HG03159 (cell line): ENCODE results near the gene PIAS1.
A peak's percentile ranks its signal among the peaks of the same experiment; 100 is the strongest.
"Not testable (repeated sequence)": the region's sequence is repeated elsewhere in the genome, so short reads cannot be mapped to it uniquely, and the experiment has no call there.

Experiments used
- ATAC-seq: cut with Tn5 transposase; IDR thresholded peaks from one replicate; pipeline ENCODE4 v1.9.1; 2021; ENCODE audit warnings: mild to moderate bottlenecking, moderate library complexity; ENCODE audit not compliant: unreplicated experiment

The PIAS1 gene

GRCh38 chr15:68213991-68214837 is 160.1 kb downstream of the PIAS1 start:
- no peak for ATAC-seq

- ATAC-seq: no peak
Observed at GRCh38 chr15:68214838-68215254, 160.7 kb downstream of the PIAS1 start.

GRCh38 chr15:68217341-68217740 is 163.2 kb downstream of the PIAS1 start:
- no peak for ATAC-seq

- no peak for ATAC-seq
Observed at GRCh38 chr15:68218331-68218730, 164.2 kb downstream of the PIAS1 start.

GRCh38 chr15:68218847-68219798 is 165.0 kb downstream of the PIAS1 start:
- no peak for ATAC-seq

- no peak for ATAC-seq
Observed at GRCh38 chr15:68220489-68220888, 166.4 kb downstream of the PIAS1 start.

- no peak for ATAC-seq
Observed at GRCh38 chr15:68220967-68221366, 166.9 kb downstream of the PIAS1 start.

- ATAC-seq: not testable (repeated sequence)
Observed at GRCh38 chr15:68221530-68222431, 167.7 kb downstream of the PIAS1 start.

GRCh38 chr15:68222432-68222743 is 168.3 kb downstream of the PIAS1 start:
- not testable (repeated sequence) for ATAC-seq

GRCh38 chr15:68223171-68223570 is 169.1 kb downstream of the PIAS1 start:
- ATAC-seq: no peak

GRCh38 chr15:68224108-68224507 is 170.0 kb downstream of the PIAS1 start:
- ATAC-seq: no peak

GRCh38 chr15:68224546-68225250 is 170.6 kb downstream of the PIAS1 start:
- ATAC-seq: no peak

GRCh38 chr15:68225442-68225841 is 171.3 kb downstream of the PIAS1 start:
- not testable (repeated sequence) for ATAC-seq

GRCh38 chr15:68227643-68228142 is 173.6 kb downstream of the PIAS1 start:
- no peak for ATAC-seq

GRCh38 chr15:68228143-68228970 is 174.2 kb downstream of the PIAS1 start:
- ATAC-seq: no peak

GRCh38 chr15:68228971-68229385 is 174.9 kb downstream of the PIAS1 start:
- peak; percentile 0 for ATAC-seq

- peak; percentile 67 for ATAC-seq
Observed at GRCh38 chr15:68229386-68230156, 175.5 kb downstream of the PIAS1 start, which contains the start of gene CLN6. Gene CLN6 (minus strand): TSS chr15:68229728. CDS start chr15:68229584, 144 bp downstream.
